ENCODE measurements around the gene DNAJC27.

DNA sequence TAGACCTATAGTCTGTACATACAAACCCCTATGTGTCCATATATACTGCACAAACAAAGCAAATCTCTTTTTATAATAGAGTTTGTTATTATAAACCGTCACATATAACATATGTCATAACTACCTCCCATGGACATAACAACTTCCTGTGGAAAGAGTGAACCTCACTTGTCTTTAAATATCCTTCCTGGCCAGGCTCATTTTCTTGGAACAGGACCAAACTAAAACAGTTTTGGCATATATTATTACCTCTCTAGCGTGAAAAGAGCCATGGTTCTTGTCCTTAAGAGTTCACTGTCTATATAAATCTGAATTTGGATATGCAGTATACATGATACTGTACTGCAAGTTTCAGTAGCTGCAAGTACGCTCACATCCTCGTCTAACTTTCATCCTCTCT, 28.3 kb upstream of the DNAJC27 start:
- TF ChIP-seq EZH2phosphoT487 (IDR thresholded peaks at IDR 0.05; ENCODE audit: borderline replicate concordance) (no peak), CTCF (conservative IDR thresholded peaks at IDR 0.05; ENCODE audit: low read length) (no peak)
